HEK293T (cell line): ENCODE results near the gene MET.
"Not testable (repeated sequence)": the region's sequence is repeated elsewhere in the genome, so short reads cannot be mapped to it uniquely, and the experiment has no call there.

Experiments used
- BHLHE40 ChIP-seq: fragments of 450-650 bp; IDR thresholded peaks from 2 replicates; pipeline ENCODE4 v1.6.1; 2016; ENCODE audit warnings: mild to moderate bottlenecking, moderate library complexity, borderline replicate concordance
- CTBP1 ChIP-seq: fragments of 450-650 bp; IDR thresholded peaks from 2 replicates; pipeline ENCODE4 v1.6.1; 2016; ENCODE audit warnings: borderline replicate concordance
- ELF4 ChIP-seq: fragments of 450-650 bp; IDR thresholded peaks from 2 replicates; pipeline ENCODE4 v1.6.1; 2017; ENCODE audit warnings: antibody characterized with exemption
- FOXK2 ChIP-seq: fragments of 450-650 bp; IDR thresholded peaks from 2 replicates; pipeline ENCODE4 v1.6.1; 2016; ENCODE audit warnings: mild to moderate bottlenecking
- FOXM1 ChIP-seq: fragments of 450-650 bp; IDR thresholded peaks from 2 replicates; pipeline ENCODE4 v1.6.1; 2017; ENCODE audit warnings: mild to moderate bottlenecking, borderline replicate concordance
- HDGF ChIP-seq: fragments of 450-650 bp; IDR thresholded peaks from 2 replicates; pipeline ENCODE4 v1.6.1; 2017; ENCODE audit warnings: antibody characterized with exemption, borderline replicate concordance
- L3MBTL2 ChIP-seq: fragments of 450-650 bp; conservative IDR thresholded peaks from 2 replicates; pipeline ENCODE4 v1.6.1; 2016; ENCODE audit warnings: mild to moderate bottlenecking
- NFRKB ChIP-seq: fragments of 450-650 bp; IDR thresholded peaks from 2 replicates; pipeline ENCODE4 v1.6.1; 2016; ENCODE audit warnings: mild to moderate bottlenecking, moderate library complexity
- SP1 ChIP-seq: fragments of 450-650 bp; IDR thresholded peaks from 2 replicates; pipeline ENCODE4 v1.6.1; 2017
- TARDBP ChIP-seq: fragments of 450-650 bp; IDR thresholded peaks from 2 replicates; pipeline ENCODE4 v1.6.1; 2016
- ZNF384 ChIP-seq: fragments of 450-650 bp; IDR thresholded peaks from 2 replicates; pipeline ENCODE4 v1.6.1; 2016
- TF ChIP-seq, protein P1 (sequence below): fragments of 450-650 bp; IDR thresholded peaks from 2 replicates; pipeline ENCODE4 v1.6.1; 2016

DNA sequence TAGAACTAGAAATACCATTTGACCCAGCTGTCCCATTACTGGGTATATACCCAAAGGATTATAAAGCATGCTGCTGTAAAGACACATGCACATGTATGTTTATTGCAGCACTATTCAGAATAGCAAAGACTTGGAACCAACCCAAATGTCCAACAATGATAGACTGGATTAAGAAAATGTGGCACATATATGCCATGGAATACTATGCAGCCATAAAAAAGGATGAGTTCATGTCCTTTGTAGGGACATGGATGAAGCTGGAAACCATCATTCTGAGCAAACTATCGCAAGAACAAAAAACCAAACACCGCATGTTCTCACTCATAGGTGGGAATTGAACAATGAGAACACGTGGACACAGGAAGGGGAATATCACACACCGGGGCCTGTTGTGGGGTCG lies 74.4 kb downstream of the MET start:
- not testable (repeated sequence) for TF ChIP-seq SP1, FOXM1, BHLHE40, NFRKB, L3MBTL2, TARDBP, ELF4, FOXK2, HDGF, ZNF384, CTBP1
- TF ChIP-seq, protein P1, sequence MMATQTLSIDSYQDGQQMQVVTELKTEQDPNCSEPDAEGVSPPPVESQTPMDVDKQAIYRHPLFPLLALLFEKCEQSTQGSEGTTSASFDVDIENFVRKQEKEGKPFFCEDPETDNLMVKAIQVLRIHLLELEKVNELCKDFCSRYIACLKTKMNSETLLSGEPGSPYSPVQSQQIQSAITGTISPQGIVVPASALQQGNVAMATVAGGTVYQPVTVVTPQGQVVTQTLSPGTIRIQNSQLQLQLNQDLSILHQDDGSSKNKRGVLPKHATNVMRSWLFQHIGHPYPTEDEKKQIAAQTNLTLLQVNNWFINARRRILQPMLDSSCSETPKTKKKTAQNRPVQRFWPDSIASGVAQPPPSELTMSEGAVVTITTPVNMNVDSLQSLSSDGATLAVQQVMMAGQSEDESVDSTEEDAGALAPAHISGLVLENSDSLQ, result not testable (repeated sequence)
